Inflammatory macrophage treated with lipopolysaccharide for 4 hours (primary cell): ENCODE data around the gene NOP9.

Source experiments
- DNase-seq: peaks from one replicate; pipeline ENCODE4 v3.0.0-alpha.2; 2020

NOP9 gene

DNA sequence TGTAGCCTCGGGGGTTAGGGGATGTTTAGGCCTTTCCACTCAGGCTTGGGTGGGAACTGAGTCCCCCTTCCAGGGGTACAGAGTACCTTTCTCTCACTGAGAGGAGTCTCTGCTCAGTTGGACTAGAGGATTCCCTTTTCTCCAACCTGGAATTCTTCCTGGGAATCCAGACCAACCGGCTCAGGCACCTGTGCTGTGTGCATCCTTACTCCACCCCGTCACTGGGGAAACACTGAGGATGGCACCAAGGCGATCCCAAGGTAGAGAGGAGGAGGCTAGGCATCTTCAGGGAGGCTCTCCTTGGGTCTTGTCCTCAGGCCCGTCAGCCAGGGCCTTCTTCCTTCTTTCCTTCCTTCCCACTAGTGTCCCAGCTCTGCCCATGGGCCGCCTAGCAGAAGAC is 35.8 kb upstream of the NOP9 start:
- no peak for DNase-seq

DNA sequence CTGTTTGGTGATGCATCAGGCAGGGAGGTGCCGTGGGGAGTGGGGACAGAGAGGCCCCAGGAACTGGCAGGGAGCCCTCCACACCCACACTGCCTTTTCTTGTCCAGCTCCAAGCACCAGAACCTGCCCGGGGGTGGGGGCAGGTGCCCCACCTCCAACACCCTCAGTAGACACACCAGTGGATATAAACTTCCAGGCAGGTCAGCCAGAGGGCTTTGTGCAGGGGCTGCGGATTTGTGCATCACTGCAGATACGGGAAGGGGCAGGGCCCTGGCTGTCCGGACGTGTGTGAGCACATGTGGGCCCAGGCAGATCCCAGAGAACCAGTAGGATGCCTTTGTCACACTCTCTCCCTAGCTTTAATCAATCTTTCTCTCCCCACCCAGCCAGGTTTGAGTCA is 35.4 kb upstream of the NOP9 start:
- DNase-seq = no peak

- DNase-seq = no peak
These were observed 33.1 kb upstream of the NOP9 start for GRCh38 chr14:24266344-24267244.

DNA sequence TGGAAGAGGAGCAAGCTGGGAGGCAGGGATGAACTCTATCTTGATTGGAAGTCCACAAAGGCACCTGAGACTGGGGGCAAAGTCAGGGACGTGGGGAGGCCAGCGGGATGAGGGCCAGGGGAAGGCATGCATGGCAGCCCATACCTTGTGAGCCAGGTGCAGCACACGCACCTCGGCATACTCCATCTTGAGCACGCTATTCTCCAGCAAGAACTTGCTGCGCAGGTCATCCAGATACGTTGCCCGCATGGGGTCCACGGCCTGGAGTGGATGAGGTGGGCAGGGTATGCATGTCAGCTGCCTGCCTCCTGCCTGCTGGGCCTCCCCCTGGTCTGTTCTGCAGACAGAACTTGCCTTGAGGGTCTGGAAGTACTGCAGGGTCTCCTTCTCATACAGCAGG is 32.1 kb upstream of the NOP9 start:
- no peak for DNase-seq

GRCh38 chr14:24268225-24268624 is 31.4 kb upstream of the NOP9 start:
- no peak for DNase-seq

DNA sequence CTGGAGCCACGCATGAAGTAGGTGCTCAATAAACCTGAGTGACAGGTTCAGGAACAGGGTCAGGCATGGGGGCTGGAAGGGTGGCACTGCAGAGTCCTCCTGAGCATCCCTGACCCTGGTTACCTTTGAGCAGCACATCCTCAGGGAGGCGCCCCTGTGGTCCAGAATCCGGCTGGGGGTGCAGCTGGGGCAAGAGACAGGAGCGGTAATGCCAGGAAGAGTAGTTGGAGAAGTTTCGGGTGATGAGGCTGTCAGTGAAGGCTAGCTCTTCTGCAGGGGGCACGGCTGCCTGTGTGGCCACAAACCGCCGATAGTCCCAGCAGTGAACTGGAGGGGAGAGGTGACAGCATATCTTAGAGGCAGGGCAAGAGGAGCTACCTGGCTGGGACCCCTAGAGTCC is 30.3 kb upstream of the NOP9 start:
- DNase-seq = no peak

GRCh38 chr14:24269910-24270536 is 29.6 kb upstream of the NOP9 start:
- DNase-seq = no peak

GRCh38 chr14:24270537-24271133 is 29.0 kb upstream of the NOP9 start:
- no peak for DNase-seq

DNA sequence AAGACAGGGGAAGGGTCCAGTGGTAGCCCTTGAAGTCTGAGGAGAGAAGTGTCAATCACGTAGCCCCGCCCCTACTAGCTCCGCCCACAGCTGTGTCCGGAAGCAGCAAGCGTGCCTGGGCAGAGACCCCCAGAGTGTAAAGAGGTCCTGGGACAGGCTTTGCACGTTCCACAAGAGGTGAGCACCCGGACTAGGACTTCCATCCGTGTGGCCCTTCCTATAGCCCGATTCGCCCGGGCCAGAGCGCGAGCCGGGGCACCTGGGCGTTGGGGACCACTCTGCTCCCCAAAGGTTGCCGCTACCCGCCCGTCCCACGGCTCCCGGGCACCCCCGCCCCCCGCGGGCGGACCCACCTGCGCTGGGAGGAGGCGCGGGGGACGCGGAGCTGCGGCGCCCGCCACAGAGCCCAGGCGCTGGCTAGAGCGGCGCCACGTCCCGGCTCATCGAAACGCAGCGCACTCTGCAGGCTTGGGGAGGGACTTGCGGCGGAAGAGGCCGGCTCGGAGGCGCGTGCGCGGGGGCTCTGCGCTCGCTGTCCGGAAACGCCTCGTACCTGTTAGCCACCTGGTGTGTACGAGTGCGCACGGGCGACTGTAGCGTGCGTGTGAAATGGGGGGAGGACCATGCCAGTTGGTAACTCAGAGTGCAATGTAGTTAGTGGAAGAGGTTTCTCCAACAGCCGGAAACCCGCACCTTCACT is 28.4 kb upstream of the NOP9 start, which contains the start of gene RABGGTA:
TSS of gene RABGGTA (minus strand) at position 464 of the 700 bp plus-strand sequence. CDS start 482 bp downstream, outside the sequence.
- DNase-seq = peak; percentile 85

- no peak for DNase-seq
These were observed 27.8 kb upstream of the NOP9 start for GRCh38 chr14:24271834-24272263.

- DNase-seq = peak; percentile 19
These were observed 27.2 kb upstream of the NOP9 start for GRCh38 chr14:24272467-24272866.

- DNase-seq = peak; percentile 66
These were observed 26.1 kb upstream of the NOP9 start for GRCh38 chr14:24273422-24273998.

DNA sequence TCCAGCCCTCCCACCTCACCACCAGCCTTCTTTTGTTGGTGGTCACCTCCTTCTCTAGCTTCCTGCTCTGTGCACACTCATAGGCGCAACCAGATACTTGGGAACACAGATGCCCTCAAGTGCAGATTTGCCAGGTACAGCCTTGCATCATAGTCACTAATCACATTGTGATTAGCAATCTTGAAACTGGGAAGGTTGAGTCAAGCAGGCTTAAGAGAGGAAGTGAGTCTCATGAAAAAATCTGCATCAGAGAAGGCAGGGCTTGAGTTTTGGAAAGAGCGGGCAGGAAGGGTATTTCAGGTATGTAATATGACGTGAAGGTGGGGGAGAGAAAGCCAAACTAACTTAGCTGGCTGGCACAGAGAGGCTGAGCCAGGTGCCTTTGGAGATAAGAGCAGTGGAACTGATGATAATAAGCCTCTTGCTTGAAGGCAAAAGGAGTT is 25.5 kb upstream of the NOP9 start:
- peak; percentile 94 for DNase-seq

DNA sequence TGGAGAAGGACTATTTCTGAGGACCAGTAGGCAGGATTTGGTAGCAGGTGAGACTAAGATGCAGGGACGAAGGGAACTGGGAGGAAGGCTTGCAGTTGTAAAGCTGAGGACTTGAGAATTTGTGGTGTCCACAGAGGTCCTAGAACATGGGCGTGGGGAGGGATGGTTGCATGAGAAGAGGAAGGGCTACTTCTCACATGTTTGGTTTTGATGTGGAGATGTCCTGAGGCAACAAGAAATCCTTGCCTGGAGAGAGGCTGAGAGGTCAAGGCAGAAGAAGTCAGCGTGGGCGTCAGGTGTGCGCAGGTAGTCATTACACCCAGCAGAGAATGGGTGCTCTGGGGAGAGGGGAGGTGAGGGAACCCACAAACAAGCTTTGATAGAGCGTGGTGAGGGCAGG is 22.6 kb upstream of the NOP9 start:
- peak; percentile 64 for DNase-seq

DNA sequence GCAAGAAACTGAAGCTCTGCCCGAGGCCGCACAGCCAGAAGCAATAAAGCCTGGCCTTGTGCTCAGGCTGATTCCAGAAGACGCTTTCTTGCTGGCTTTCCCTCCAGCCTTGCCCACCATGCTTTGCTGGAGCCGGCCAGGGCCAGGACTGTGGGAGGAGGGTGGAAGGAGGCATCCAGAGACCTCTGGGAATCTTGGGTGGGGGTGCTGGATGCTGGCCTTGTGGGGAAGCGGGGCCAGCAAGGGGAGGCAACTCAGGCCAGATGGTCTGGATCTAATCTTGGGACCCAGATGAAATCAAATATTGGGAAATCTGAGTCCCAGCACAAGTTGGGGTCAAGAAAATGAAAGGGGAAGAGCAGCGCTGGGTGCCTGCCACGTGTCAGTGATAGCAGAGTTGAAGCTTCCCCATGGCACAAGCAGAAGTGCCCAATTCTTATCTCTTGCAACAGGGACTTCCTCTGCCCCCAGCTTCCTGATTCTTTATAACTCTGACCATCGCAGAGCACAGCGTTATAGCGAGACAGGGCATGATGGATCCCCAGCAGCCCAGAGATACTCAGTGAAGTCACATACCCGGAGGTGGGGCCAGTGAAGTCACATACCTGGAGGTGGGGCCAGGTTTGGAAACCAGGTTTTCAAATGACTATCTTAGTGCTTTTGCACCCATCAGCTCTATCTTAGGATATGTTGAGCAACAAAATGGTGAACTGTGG is 21.9 kb upstream of the NOP9 start:
- peak; percentile 92 for DNase-seq

DNA sequence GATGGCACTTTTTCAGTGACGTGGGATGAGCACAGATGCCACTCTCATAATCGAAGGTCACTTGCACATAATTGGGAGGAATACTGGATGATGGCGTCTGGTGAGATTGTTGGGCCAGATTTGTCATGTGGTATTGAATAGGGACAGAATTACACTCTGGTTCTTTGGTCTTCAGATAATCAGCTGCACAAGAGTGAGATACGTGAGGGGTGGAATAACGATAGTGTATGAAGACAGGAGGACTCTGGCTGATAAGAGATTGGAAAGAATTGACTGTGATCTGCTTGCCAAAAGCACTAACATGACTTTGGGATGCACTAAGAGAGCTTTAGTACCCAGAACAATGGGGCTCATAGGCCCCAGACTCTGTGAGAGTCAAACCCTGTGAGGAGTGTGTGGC is 21.2 kb upstream of the NOP9 start:
- no peak for DNase-seq

DNA sequence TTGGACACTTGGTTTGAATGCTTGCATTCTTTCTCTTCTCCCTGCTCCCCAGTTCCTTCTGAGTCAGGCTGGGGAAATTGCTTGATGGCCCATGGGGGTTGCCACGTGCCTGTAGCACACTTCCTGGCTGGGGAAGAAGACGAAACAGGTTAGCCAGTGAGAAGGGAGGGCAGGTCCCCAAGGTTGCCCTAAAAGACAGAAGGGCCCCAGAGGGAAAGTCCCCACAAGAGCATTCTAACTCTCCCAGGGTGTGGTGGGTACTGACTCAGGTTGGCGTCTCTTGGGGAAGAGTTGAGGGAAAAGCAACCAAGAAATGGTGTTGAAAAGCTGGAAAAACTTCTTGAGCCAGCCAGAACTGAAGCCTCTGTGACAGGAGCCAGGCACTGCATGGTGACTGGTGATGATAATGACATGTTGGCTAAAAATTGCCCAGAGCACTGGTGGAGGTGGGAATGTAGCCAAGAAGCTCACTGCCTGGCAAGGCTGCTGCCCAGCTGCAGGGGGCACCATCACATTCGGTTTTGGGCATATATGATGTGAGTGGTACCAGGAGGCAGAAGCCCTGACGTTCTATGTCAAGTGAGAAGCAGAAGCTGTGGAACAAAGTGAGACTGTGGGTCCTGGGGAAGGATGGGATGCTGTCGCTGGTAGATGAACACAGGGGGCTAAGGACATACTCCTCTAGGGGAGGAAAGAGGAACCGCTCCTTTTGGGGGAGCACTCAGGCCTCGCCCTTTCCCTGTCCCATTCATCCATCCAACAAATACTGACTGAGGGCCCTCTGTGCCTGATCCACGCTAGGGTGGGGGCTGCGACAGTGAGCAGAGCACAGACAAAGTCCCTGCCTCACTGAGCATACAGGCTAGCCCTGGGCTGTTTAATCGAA is 20.1 kb upstream of the NOP9 start:
- peak; percentile 83 for DNase-seq

DNA sequence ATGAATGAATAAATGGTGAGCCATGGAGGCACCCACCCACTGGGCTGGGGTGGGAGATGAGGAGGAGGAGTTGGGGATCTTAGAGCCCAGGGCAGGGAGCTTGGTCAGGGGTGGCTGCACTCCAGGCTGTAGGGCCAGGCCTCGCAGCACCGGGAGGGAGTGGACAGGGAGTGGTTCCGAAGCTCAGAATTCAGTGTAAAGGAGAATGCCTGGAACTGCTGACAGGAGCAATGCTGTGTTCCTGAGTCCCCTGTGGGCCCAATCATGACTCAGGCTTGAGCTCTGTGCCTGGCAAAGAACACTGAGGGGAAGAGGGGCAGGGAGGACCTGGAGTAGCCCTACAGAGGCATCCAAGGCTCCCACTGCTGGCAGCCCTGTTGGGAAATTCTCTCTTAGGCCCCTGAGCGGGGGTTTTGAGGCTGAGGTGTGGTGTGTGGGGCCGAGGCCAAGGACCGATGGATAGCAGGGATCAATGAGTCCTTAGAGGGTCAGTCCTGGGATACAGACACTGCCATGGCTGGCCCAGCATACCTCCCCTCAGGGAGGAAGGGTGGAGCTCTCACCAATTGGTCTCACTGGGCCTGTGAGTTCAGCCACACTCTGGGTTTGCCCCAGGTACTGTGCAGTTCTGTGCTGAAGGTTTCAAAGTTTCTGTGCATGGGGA is 18.7 kb upstream of the NOP9 start:
- no peak for DNase-seq

- DNase-seq = peak; percentile 45
These were observed 18.0 kb upstream of the NOP9 start for GRCh38 chr14:24281636-24282035.

DNA sequence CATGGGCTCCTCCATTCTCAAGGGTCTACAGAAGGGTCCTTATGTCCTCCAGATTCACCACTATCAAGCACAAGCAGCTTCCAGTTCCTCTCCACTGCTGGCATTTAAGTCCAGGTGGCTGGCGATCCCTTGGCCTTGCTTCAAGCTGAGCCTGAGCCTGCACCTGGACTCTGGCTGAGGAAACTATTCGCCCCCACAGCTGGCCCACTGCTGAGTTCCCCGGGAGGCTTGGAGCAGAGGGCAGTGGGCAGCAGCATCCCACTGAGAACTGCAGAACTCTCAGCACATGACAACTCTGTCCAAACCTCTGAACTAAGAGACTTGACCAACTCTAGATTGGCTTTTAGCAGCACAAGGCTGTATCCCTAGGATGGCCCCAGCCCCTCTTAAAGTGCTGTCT is 16.9 kb upstream of the NOP9 start:
- no peak for DNase-seq
